ENCODE data around the gene ZNF74.

ZNF74 gene

DNA sequence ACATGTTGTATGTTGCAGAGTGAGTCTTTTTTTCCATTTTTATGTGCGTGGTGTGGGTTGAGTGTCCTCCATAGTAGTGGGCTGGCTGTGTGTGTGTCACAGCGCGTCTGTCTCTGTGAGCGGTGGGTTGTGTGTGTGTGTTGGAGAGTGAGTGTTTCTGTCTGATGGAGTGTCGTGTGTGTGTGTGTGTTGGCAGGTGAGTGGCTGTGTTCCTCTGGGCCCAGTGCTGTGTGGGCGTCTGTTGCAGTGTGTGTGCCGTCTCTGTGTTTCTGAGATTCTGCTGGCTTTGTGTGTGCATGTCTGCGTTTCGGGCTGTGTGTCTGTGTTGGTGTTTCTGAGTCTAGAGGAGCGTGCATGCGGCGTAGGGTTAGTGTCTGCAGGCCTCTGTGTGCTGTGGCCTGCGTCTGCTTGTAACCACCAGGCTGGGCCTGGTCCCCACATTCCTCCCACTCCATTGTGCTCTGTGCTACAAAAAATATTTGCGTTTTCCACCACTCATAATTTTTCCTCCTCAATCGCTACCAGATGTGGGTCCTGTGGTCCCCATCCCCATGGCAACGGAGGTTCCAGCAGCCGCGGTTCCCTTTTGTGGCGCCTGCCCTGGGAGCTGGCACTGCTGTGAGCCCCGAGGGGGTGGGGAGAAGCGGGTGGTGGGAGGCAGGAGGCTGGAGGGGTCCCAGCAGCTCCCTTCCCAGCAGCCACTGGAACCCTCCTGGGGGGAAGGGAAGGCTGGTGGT is 28.5 kb downstream of the ZNF74 start:
- no peak for DNase-seq

DNA sequence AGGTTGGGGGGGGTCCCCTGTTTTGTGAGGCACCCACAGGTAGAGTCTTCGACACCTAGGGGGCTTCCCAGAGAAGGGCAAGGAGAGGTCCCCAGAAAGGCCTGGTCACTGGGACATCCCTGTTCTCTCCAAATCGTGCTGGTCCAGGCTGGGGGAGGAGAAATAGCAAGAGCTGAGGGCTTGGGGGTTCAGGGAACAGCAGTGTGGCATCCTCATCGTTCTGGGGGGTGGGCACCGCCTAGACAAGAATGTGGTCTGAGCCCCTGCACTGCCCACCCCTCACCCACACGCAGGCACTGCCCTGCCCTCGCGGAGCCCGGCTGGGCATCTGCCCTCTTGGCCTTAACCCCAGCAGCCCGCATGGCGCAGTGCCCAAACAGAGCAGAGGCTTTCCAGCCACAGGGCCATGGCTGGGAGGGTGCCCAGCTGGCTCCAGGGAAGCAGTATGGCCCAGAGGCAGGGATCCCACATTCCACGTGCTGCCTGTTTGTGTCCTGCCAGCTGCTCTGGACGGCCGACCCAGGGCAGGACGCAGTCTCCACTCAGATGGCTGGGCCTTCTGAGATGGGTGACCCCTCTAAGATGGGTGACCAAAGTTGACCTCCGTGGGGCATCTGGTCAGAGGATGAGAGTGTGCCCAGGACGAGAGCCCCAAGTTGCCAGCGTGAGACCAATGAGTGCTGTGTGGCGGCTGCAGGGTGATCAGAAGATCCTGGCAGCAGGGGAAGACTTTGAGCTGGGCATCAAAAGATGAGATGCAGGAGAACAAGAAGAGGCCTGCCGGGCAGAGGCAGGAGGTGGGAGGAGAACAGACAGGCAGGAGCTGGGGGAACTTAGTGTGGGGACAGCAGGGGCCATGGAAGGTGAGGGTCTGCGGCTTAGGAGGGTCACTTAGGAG is 29.3 kb downstream of the ZNF74 start:
- no peak for DNase-seq

DNA sequence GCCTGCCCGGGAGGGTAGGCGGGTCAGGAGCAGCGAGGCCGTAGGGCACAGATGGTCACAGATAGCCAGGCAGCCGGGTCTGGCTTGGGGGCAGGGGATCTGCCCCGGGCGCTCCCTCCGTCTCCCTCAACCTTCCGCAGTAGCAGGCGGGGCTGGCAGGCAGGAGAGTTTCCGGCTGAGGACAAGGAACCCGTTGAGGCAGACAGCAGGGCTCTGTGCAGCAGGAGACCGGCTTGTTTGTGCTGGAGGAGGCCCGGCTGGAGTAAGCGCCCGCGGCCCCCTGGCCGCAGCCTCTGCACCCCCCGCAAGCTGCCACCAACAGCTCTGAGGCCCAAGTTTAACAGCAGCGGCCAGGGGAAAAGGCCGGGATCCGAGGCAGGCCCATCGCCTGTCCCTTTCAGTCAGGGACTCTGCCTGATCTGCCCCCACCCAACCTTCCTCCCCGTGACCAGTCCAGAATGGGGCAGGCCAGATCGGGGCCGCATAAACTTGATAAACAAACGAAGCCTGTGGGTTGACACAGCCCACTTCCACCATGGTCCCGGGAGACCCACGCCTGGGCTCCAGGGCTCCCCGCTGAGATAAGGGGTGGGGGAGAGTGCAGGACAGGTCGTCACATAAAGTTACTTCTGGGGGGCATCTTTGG is 30.1 kb downstream of the ZNF74 start:
- DNase-seq, result no peak

DNA sequence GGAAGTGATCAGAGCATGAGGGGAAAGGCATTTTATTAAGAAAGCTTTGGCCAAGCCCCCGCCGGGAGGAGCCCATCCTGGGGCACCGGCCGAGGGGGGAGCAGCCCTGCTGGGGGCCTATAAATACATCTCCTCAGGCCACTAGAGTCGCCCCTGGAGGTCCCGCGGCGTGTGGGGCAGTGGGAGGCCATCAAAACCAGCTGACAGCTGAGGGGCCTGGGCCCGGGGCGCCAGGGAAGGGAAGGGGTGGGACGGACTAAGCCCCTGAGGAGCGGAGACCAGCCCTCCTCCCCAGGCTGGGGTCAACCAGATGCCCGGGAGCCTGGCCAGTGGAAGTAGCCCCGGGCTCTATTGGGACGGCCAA is 30.6 kb downstream of the ZNF74 start:
- no peak for DNase-seq

DNA sequence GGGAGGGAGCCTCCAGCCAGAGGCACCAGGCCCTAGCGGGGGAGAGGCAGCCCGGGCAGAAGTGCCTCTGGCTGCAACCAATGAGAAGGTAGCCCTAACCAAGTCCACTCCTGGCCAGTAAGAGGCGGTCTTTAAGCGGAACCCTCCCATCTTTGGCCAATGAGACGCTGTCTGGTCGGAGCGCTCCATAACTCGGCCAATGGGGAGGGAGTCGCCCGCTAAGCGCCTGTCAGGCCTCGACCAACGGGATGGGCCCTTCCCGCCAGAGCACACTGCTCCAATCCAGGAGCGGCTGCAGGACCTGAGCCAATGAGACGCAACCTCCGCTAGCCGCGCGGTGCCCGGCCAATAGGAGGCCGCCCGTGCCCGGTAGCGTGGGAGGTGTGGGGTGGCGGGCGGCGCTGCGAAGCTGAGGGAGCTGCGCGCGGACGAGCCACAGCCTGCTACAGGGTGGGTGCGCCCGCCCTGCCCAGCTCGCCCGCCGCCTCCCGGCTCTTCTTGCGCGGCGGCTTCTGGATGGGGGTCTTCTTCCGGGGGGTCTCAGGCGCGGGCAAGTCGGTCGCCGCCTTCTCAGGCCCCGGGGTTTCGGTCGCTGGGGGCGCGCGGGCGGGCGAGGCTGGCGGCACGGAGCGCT is 31.1 kb downstream of the ZNF74 start:
- DNase-seq, result no peak

DNA sequence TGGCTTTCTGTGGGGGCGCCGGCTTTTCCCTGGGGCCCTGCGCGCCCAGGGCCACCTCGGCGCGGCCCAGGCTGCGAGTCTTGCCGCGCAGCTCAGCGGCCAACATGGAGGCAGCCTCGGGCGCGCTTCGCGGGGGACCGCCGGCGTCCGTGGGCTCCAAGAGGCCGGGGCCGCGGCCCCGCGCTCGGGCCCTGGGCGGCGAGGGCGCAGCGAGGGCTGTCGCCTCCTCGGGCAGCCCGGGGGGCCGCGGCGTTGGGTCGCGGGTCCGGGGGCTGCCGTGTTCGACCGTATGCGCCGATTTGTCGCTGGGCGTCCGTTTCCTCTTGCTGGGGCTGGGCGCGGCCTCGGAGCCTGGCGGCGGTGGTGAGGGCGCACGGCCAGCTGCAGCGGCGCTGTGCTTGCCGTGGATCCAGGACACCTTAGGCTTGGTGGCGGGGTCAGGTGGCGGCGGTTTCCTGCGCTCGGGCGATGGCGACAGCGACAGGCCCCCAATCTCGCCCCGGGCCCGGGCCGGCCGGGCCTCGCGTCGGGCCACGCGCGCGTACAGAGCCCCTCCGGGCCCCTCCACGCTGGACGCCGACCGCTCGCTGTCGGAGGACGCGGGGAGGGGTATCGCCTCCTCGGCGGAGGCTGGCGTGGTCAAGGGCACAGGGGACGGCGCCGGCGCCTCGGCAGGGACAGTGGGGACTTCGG is 31.8 kb downstream of the ZNF74 start:
- DNase-seq, result no peak

DNA sequence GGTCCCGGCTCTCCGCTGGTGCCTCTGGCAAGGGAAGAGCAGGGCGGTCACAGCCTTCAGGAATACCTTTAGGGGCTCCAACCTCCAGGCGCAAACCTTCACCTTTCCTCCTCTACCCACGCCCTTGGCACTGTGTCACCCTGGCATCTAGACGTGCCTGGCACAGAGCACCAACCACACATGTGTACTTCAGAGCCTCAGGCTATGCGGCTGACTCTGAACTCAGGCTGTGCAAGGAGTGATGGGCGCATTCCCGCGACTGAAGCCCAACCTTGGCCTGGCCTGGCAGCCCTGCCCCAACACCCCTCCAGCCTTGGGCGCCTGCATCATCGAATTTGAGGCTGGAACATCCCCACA is 32.3 kb downstream of the ZNF74 start:
- no peak for DNase-seq

DNA sequence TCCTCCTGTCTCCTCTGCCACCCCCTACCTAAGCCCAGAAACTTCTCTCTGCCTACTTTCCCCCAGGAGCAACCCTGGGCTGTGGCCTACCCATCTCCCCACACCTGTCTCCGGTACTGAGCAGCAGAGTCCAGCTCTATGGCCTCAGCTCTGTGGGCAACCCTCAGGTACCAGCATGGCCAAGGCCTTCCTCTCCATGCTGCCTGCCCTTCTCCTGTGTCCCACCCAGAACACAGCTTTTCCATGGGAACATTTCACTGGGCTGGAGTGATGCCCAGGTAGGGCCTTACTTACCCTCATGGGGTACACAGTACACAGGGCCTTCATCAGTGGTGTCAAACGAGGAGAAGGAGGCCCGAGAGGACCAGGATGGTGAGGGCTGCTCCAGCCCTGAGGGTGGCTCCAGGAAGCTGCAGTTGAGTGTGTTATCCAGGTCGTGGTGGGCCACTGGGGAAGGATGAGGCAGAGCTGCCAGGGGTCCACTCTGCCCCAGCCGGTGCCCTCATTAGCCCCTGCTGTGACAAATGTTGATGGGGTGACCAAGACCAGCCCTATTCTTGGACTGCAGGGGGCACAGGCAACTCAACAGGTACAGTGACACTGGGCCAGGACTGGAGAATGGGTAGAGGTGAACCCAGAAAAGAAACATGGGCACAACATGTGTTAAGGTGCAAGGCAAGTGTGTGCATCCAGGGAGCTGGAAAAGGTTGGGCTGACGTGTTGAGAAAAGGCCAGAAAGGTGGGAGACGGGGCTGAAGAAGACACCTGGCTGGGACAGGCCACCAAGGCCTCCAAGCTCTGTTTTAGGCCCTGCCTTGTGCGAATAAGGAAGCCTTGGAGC is 33.4 kb downstream of the ZNF74 start:
- DNase-seq, result no peak

DNA sequence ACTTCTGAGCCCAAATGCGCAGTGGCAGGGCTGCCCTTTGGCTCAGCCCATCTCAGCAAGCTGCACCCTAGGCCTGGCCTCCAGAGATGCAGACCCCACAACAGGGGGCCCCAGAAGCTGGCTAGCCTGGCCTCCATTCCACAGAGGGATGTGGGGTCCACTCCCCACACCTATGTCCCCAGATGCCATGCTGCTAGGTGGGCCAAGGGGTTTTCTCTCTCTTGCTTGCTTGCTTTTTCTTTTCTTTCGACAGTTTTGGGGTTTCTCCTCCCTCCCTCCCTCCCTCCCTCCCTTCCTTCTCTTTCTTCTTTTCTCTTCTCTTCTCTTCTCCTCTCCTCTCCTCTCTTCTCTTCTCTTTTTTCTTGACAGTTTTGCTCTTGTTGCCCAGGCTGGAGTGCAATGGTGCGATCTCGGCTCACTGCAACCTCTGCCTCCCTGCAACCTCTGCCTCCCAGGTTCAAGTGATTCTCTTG is 34.0 kb downstream of the ZNF74 start:
- DNase-seq, result no peak

DNA sequence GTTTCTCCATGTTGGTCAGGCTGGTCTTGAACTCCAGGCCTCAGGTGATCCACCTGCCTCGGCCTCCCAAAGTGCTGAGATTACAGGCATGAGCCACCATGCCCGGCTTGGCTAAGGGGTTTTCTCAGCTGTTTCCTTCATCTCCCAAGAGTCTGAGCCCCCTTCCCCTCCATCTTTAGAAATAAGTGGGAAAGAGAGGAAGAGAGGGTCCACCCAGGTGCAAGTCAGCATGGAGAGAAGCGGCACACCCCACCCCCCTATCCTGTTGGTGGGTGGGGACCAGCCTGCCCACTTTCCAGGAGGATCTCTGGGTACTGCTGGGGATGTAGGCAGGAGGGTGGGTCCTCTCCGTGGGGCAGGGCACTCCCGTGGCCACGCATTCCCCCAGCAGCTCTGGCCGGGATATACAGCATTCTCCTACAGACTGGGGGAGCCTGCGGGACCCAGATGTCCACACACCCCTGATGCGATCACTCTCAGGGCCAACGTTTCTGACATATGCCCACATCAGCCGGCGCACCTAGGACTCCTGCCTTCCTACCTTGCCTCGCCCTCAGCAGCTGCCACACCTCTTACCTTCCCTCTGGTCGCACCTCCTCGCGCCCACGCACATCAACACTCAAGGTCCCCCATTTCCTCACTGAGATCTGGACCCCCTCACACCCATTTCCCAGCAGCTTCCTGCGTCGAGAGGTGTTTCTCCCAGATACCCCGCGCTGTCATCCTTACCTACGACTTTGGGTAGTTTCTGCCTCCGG is 34.7 kb downstream of the ZNF74 start:
- DNase-seq, result no peak

DNA sequence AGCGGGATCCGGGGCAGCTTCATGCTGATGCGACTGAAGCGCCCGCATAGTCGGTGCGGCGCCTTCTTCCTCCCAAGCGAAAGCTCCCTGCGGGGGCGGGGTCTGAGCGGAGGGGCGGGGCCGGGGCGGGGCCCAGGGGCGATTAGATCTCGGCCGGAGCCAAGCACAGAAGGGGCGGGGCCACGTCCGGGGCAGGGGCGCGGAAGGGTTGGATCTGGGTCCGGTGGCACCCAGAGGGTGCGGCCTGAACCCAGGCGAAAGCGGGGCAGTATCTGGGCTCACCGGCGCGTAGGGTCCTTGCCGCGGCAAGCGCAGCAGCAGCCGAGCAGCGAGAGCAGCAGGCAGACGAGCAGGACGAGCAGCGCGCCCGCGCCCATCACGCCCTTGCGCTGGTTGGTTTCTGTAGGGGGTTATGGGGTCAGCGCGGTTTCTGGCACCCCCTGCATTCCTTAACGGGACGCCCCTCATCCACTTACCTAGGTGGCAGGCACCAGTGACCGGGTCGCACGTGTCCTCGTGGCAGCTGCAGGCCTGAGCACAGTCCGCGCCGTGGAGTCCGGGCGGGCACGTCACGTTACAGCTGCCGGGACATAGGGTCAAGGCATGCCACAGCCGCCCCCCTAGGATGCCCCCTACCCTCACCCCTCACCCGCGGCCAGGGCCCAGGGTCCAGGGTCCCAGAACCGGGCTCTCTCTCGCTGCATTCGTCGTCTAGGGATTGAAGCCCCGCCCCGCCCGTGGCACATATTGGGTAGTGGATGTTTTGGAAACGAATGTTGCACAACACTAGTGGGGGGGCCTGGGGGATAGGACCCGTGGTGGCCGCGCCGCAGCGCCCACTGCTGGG is 35.5 kb downstream of the ZNF74 start:
- peak; percentile 82 to 85 for DNase-seq

DNA sequence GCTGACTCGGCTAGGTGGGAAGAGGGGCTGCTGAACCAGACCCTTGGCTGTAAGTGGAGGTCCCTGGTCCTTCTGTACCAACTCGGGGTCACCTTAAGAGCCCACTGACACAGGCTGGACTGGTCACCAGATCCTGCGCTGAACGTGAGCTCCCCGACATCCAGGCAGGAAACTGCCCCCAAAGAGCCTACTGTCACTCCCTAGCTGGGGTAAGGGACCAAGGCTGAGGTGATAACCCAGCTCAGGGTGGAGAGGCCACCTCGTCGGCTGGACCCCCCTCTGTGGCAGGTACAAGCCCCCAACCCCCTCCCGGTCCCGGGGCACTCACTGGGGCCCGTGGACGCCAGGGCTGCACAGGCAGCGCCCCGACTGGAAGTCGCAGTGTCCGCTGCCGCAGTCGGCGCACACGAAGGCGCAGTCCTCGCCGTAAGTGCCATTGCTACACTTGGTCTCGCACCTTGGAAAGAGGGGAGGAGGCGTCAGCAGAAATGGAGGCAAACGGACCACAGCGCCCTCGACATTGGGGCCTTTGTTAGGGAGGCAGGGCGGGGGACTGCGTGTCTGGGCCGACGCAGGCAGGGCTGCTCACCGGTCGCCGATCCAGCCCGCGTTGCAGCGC is 36.3 kb downstream of the ZNF74 start:
- peak in 1 of 2 donors; percentile 22 for DNase-seq

DNA sequence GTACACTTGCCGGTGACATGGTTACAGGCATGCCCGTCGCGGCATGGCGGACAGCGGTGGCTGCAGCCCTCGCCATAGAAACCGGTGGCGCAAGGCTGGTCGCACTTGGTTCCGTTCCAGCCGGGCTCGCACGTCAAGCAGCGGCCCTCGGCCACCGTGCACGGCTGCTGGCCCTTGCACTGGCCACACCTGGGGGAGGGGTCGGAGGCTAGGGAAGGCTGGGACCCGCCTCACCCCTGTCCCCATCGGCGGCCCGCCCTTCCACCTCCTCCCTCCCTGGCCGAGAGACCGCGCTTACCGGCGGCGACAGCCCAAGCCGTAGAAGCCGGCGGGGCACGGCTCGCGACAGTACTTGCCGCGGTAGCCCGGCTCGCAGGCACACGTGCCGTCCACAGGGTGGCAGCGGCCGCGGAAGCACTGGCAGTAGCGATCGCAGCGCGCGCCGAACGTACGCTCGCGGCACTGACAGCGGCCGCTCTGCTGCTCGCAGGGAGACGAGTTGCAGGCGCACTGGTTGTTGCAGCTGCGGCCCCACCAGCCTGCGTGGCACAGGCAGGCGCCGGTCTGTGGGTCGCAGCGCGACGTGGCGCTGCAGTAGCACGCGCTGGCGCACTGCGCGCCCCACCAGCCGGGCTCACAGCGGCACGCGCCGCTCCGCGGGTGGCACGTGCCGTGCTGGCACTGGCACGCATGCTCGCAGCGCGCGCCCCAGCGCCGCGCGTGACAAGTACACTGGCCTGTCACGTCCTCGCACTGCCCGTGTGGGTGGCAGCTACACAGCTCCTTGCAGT is 37.0 kb downstream of the ZNF74 start:
- peak; percentile 60 to 65 for DNase-seq

DNA sequence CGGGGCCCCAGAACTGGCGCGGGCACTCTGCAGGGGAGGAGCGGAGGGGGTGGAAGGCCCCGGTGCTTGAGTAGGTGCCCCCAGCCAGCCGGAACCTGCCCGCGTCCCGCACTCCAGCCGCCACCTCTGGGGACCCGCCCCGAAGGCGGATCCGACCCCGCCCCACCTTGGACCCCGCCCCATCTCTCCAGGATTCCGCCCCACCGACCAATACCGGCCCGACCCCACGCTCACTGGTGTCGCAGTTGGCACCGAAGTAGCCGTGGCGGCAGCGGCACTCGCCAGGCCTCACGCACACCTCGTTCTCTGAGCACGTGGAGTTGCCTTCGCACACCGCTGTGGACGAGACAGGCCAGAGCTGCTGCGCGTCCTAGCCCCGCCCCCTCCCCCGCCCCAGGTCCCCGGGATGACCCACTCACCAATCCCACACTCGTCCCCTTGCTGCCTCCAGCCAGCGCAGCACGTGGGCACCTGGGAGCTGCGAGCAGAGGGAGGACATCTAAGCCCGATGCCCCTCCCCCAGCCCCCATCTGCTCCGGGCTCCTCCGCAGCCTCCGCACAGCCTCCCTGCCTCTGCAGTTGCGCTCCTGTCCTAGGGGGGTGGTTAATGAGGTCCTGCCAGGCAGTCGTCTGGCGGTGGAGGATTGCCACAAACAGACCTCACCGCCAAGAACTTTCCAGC is 37.7 kb downstream of the ZNF74 start:
- no peak for DNase-seq

DNA sequence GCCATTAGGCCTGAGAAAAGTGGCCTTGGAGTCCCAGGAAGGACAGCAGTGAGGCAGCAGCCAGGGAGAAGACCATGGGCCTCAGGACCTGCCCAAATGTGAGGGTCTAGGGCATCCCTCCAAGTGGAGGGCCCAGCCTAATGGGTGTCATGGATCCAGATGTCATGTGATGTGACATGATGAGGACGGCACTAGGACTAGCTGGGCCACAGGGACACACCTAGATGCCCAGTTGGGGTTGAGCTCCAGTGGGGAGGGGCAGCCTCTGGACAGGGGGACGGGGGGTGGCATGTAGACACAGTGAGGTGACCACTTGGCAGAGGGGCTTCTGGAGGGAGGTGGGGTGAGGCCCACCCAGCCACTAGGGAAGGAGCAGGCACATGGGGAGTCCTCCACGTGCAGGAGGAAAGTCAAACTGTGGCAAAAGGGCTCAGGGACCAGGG is 38.3 kb downstream of the ZNF74 start:
- DNase-seq, result no peak

DNA sequence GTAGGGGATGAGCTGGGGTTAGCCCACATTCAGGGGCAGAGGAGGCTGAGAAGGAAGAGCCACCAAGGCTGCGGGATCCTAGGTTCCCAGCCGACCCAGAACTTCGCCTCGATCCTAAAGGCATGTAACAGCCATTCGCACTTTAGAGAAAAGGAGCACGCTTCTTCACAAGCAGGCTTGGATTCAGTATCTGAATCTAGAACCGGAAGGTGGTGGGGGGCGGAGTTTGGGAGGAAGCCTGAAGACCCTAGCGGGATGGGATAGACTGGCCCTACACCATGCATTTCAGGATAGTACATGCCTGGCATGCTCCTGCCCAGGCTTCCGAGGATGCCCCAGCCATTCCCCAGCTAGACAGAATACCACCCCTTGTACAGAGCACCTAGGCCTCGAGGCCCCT is 39.2 kb downstream of the ZNF74 start:
- no peak for DNase-seq

DNA sequence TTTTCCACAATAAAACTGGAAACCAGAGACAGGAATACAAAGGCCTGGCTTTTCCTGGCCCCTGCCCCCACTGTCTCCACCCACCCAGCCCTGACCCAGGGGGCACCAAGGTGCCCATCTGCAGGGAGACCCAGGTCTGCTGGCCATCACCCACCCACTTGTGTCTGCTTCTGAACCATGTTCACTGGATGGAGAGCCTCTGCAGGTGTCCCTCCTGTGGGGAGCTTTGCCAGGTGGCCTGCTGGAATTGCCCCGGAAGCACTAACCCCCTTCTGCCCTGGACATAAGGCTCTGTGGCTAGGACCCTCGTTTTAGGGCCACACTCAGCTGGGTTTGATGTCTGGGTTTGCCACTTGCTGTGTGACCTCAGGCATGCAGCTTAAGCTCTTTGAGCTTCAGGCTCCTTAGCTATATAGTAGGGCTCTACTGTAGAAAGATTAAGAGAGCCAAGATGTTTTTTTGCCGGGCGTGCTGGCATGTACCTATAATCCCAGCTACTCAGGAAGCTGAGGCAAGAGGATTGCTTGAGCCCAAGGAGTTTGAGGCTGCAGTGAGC is 39.8 kb downstream of the ZNF74 start:
- DNase-seq, result no peak

All from CD4-positive, alpha-beta T cell treated with Interleukin-1 beta for 1 hour (primary cell).